Measurements from ENCODE around the gene TIGD3. TPM values are rescaled to one million over a fixed set of nuclear protein-coding genes. Genes with fewer than 3 reads are reported as not detected.

TIGD3 gene
- 0.18 TPM for total RNA-seq
- long read RNA-seq, result 0 reads

GRCh38 chr11:65354265-65355012 lies at the start of gene TIGD3:
TIGD3 (plus strand) TSS chr11:65354751; CDS start chr11:65355809, 1,058 bp downstream.
- DNase-seq, result peak; percentile 97
- intact Hi-C loops (cut with DNase I), result no loop called here
- peaks cover 22% of the 10 kb centered on the region for H3K4me1 ChIP-seq
- TF ChIP-seq CTCF (IDR thresholded peaks at IDR 0.05), result no peak
- peak within 1 kb of the TSS; percentile 22 for H3K27ac ChIP-seq
- no peaks in the 10 kb centered on the region for H3K9me3 ChIP-seq
- H3K36me3 ChIP-seq, result peaks cover 34% of the 10 kb centered on the region
- peak within 1 kb of the TSS; percentile 73 for H3K4me3 ChIP-seq
- H3K27me3 ChIP-seq (ENCODE audit: low read depth), result peaks cover 13% of the 10 kb centered on the region
- ATAC-seq, result peak; percentile 96 to 97

- intact Hi-C loops (cut with DNase I), result no loop called here
- TF ChIP-seq CTCF (IDR thresholded peaks at IDR 0.05), result no peak
- peak overlapping the region; percentile 6 for H3K27ac ChIP-seq
- H3K27me3 ChIP-seq (ENCODE audit: low read depth), result no peaks in the 10 kb centered on the region
- DNase-seq (no peak), ATAC-seq (peak in 1 of 2 donors; percentile 48)
- peaks cover 49% of the 10 kb centered on the region for H3K4me1 ChIP-seq
- no peaks in the 10 kb centered on the region for H3K9me3 ChIP-seq
- no peak overlapping the region for H3K4me3 ChIP-seq
- H3K36me3 ChIP-seq, result no peaks in the 10 kb centered on the region
These were observed 48.9 kb upstream of the TIGD3 start for GRCh38 chr11:65305501-65306268.

- TF ChIP-seq CTCF (IDR thresholded peaks at IDR 0.05), result no peak
- peaks cover 47% of the 10 kb centered on the region for H3K4me1 ChIP-seq
- no peaks in the 10 kb centered on the region for H3K9me3 ChIP-seq
- ATAC-seq (no peak), DNase-seq (no peak)
- H3K27ac ChIP-seq, result peak overlapping the region; percentile 59
- intact Hi-C loops (cut with DNase I), result no loop called here
- no peak overlapping the region for H3K4me3 ChIP-seq
- no peaks in the 10 kb centered on the region for H3K36me3 ChIP-seq
- H3K27me3 ChIP-seq (ENCODE audit: low read depth), result no peaks in the 10 kb centered on the region
These were observed 47.0 kb upstream of the TIGD3 start for GRCh38 chr11:65307298-65308229.

GRCh38 chr11:65308281-65308891 lies 46.2 kb upstream of the TIGD3 start:
- H3K4me1 ChIP-seq, result peaks cover 50% of the 10 kb centered on the region
- ATAC-seq, result peak; percentile 50 to 54

More at GRCh38 chr11:65308281-65308891, 46.2 kb upstream of the TIGD3 start:
- peak overlapping the region; percentile 59 for H3K27ac ChIP-seq
- H3K27me3 ChIP-seq (ENCODE audit: low read depth), result no peaks in the 10 kb centered on the region
- H3K9me3 ChIP-seq, result no peaks in the 10 kb centered on the region
- no peak for TF ChIP-seq CTCF (IDR thresholded peaks at IDR 0.05)
- no peaks in the 10 kb centered on the region for H3K36me3 ChIP-seq
- peak; percentile 65 for DNase-seq
- intact Hi-C loops (cut with DNase I), result no loop called here
- no peak overlapping the region for H3K4me3 ChIP-seq
